Activated B cell treated with CpG ODN at 0.5 μM for 24 hours (primary cell): ENCODE results near the gene LIPC. TPM values are rescaled to one million over a fixed set of nuclear protein-coding genes. Genes with fewer than 3 reads are reported as not detected.

Experiments used
- ATAC-seq: fragments of 200-7000 bp; cut with Tn5 transposase; one replicate; pipeline ENCODE4 v1.10.0; 2021; ENCODE audit warnings: low read depth, mild to moderate bottlenecking, moderate library complexity
- CTCF ChIA-PET: fragments of 350-600 bp; sonication (Branson Sonifier 250); formaldehyde crosslinking; loops from one replicate; lab custom pipeline; 2021; ENCODE audit warnings: antibody characterized with exemption; lab: Charles Lee
- POLR2A ChIA-PET: fragments of 350-600 bp; sonication (Branson Sonifier 250); formaldehyde crosslinking; loops from one replicate; lab custom pipeline; 2021; ENCODE audit warnings: antibody characterized with exemption; lab: Charles Lee
- DNase-seq: peaks from one replicate; pipeline ENCODE4 v3.0.0; 2022
- H3K27ac Mint-ChIP-seq: one replicate; pipeline ENCODE4 v1.8.0; 2020; ENCODE audit warnings: mixed read lengths
- H3K27me3 Mint-ChIP-seq: one replicate; pipeline ENCODE4 v1.8.0; 2021; ENCODE audit warnings: mixed read lengths
- H3K36me3 Mint-ChIP-seq: one replicate; pipeline ENCODE4 v1.8.0; 2021; ENCODE audit warnings: low read depth, mixed read lengths
- H3K4me1 Mint-ChIP-seq: one replicate; pipeline ENCODE4 v1.8.0; 2021; ENCODE audit warnings: mixed read lengths
- H3K4me3 Mint-ChIP-seq: one replicate; pipeline ENCODE4 v1.8.0; 2020; ENCODE audit warnings: mild to moderate bottlenecking, mixed read lengths
- H3K9me3 Mint-ChIP-seq: one replicate; pipeline ENCODE4 v1.8.0; 2020; ENCODE audit warnings: mixed read lengths
- CTCF ChIP-seq: fragments of 200-600 bp; IDR thresholded peaks from one replicate; pipeline ENCODE4 v1.8.0; 2022; ENCODE audit warnings: antibody characterized with exemption, mild to moderate bottlenecking
- intact Hi-C: fragments of 100-400 bp; cut with micrococcal nuclease; formaldehyde crosslinking; loops from one replicate; pipeline ENCODE4 v1.15.1; 2024
- total RNA-seq: library from RNA; stranded (reverse); gene quantifications from 2 replicates; pipeline ENCODE4 v1.2.3, GENCODE V29; 2022

Gene LIPC
- total RNA-seq, 1 donor from 2014 or later, result not detected

- no peak overlapping the region for H3K27ac Mint-ChIP-seq
- ATAC-seq (no peak), DNase-seq (no peak)
- no peak overlapping the region for H3K4me3 Mint-ChIP-seq
- ChIA-PET CTCF (no interaction called here), POLR2A (no interaction called here)
- H3K9me3 Mint-ChIP-seq, result peaks cover 3% of the 10 kb centered on the region
- no peaks in the 10 kb centered on the region for H3K36me3 Mint-ChIP-seq
- H3K4me1 Mint-ChIP-seq, result peaks cover 3% of the 10 kb centered on the region
- TF ChIP-seq CTCF, result no peak
- intact Hi-C loops, result no loop called here
- H3K27me3 Mint-ChIP-seq, result no peaks in the 10 kb centered on the region
Observed at GRCh38 chr15:58573270-58573669, 141.5 kb downstream of the LIPC start.

- ChIA-PET CTCF (no interaction called here), POLR2A (no interaction called here)
- no peak for TF ChIP-seq CTCF
- no peaks in the 10 kb centered on the region for H3K36me3 Mint-ChIP-seq
- DNase-seq, result no peak
- H3K4me3 Mint-ChIP-seq, result no peak overlapping the region
- peaks cover 3% of the 10 kb centered on the region for H3K9me3 Mint-ChIP-seq
- H3K4me1 Mint-ChIP-seq, result peaks cover 3% of the 10 kb centered on the region
- H3K27ac Mint-ChIP-seq, result no peak overlapping the region
- intact Hi-C loops, result no loop called here
- no peaks in the 10 kb centered on the region for H3K27me3 Mint-ChIP-seq
- ATAC-seq, result no peak
Observed at GRCh38 chr15:58574631-58575030, 142.8 kb downstream of the LIPC start.

GRCh38 chr15:58575045-58575786, 143.4 kb downstream of the LIPC start:
- ATAC-seq (no peak), DNase-seq (no peak)
- no peak for TF ChIP-seq CTCF
- CTCF ChIA-PET, result no interaction called here
- Mint-ChIP-seq H3K27me3 (no peaks in the 10 kb centered on the region), H3K27ac (no peak overlapping the region), H3K4me1 (peaks cover 3% of the 10 kb centered on the region), H3K9me3 (peaks cover under 1% of the 10 kb centered on the region), H3K4me3 (no peak overlapping the region), H3K36me3 (no peaks in the 10 kb centered on the region)
- intact Hi-C loops, result no loop called here
- POLR2A ChIA-PET, result no interaction called here

GRCh38 chr15:58576657-58577056, 144.9 kb downstream of the LIPC start:
- no peak for TF ChIP-seq CTCF
- ATAC-seq (no peak), DNase-seq (no peak)
- Mint-ChIP-seq H3K4me1 (peaks cover 3% of the 10 kb centered on the region), H3K4me3 (no peak overlapping the region), H3K9me3 (no peaks in the 10 kb centered on the region), H3K27me3 (no peaks in the 10 kb centered on the region), H3K36me3 (no peaks in the 10 kb centered on the region), H3K27ac (no peak overlapping the region)
- intact Hi-C loops, result no loop called here
- ChIA-PET CTCF (no interaction called here), POLR2A (no interaction called here)

GRCh38 chr15:58582160-58582559, 150.4 kb downstream of the LIPC start:
- Mint-ChIP-seq H3K4me3 (no peak overlapping the region), H3K4me1 (peaks cover 9% of the 10 kb centered on the region), H3K27me3 (peaks cover 14% of the 10 kb centered on the region), H3K9me3 (peaks cover 6% of the 10 kb centered on the region), H3K36me3 (peaks cover 5% of the 10 kb centered on the region), H3K27ac (no peak overlapping the region)
- intact Hi-C loops, result no loop called here
- ATAC-seq, result no peak
- TF ChIP-seq CTCF, result no peak
- ChIA-PET CTCF (no interaction called here), POLR2A (no interaction called here)
- DNase-seq, result no peak
